Umbilical cord (tissue), 2 donors: ENCODE measurements around the gene IGSF8. TPM values are rescaled to one million over a fixed set of nuclear protein-coding genes. Genes with fewer than 3 reads are reported as not detected.

Experiments used
- DNase-seq: peaks from one replicate; pipeline ENCODE4 v3.0.0-alpha.2; 2015; ENCODE audit warnings: low spot score
- total RNA-seq: library from RNA; depleted of rRNA; stranded (reverse); fragments of >200 nt; gene quantifications from one replicate; pipeline ENCODE4 v1.2.3, GENCODE V29; 2014; ENCODE audit warnings: low replicate concordance; ENCODE audit not compliant: insufficient read depth

Gene IGSF8
- total RNA-seq, result 8.2 TPM

- peak; percentile 89 for DNase-seq
Observed at GRCh38 chr1:160097911-160098851, at the start of gene IGSF8. IGSF8 (minus strand) TSS chr1:160098619; CDS start chr1:160098472, 147 bp downstream.

- no peak for DNase-seq
Observed at GRCh38 chr1:160148121-160148520, 49.7 kb upstream of the IGSF8 start.

- no peak for DNase-seq
Observed at GRCh38 chr1:160146107-160146506, 47.7 kb upstream of the IGSF8 start.

- DNase-seq, result no peak
Observed at GRCh38 chr1:160144921-160145320, 46.5 kb upstream of the IGSF8 start.

GRCh38 chr1:160143695-160144094 is 45.3 kb upstream of the IGSF8 start:
- DNase-seq, result no peak

- no peak for DNase-seq
Observed at GRCh38 chr1:160139840-160140239, 41.4 kb upstream of the IGSF8 start.

- no peak for DNase-seq
Observed at GRCh38 chr1:160137216-160137862, 38.9 kb upstream of the IGSF8 start.

GRCh38 chr1:160136926-160137200 is 38.4 kb upstream of the IGSF8 start:
- DNase-seq, result no peak

- no peak for DNase-seq
Observed at GRCh38 chr1:160136121-160136925, 37.9 kb upstream of the IGSF8 start.

GRCh38 chr1:160134791-160135572 is 36.6 kb upstream of the IGSF8 start:
- DNase-seq, result no peak

- no peak for DNase-seq
Observed at GRCh38 chr1:160133990-160134770, 35.8 kb upstream of the IGSF8 start.

- no peak for DNase-seq
Observed at GRCh38 chr1:160131803-160132565, 33.6 kb upstream of the IGSF8 start.

GRCh38 chr1:160130939-160131338 is 32.5 kb upstream of the IGSF8 start:
- no peak for DNase-seq

GRCh38 chr1:160130486-160130885 is 32.1 kb upstream of the IGSF8 start:
- DNase-seq, result no peak

- DNase-seq, result no peak
Observed at GRCh38 chr1:160129966-160130365, 31.5 kb upstream of the IGSF8 start.

- no peak for DNase-seq
Observed at GRCh38 chr1:160129558-160129957, 31.1 kb upstream of the IGSF8 start.

- no peak for DNase-seq
Observed at GRCh38 chr1:160129046-160129445, 30.6 kb upstream of the IGSF8 start.

GRCh38 chr1:160128636-160129035 is 30.2 kb upstream of the IGSF8 start:
- no peak for DNase-seq

- DNase-seq, result peak; percentile 49
Observed at GRCh38 chr1:160127865-160128523, 29.6 kb upstream of the IGSF8 start.
